Endothelial cell of umbilical vein (primary cell): ENCODE results near the gene FGF12. TPM values are rescaled to one million over a fixed set of nuclear protein-coding genes. Genes with fewer than 3 reads are reported as not detected.

Experiments used
- BruUV-seq: library from RNA; stranded (reverse); fragments of 400-500 nt; replicated peaks from 2 replicates; lab custom pipeline; 2021; lab: Mats Ljungman, UMichigan
- CTCF ChIA-PET: fragments of 300-600, 350-600 bp; sonication (Branson Sonifier 250); formaldehyde crosslinking; loops from one replicate; lab custom pipeline; 2021; ENCODE audit warnings: antibody characterized with exemption, inconsistent platforms; lab: Charles Lee
- POLR2A ChIA-PET: fragments of 300-600, 350-600 bp; sonication (Branson Sonifier 250); formaldehyde crosslinking; loops from one replicate; lab custom pipeline; 2021; ENCODE audit warnings: antibody characterized with exemption, inconsistent platforms; lab: Charles Lee
- DNase-seq: peaks from one replicate; pipeline ENCODE4 v3.0.0-alpha.2; 2011; ENCODE audit warnings: low read depth, low spot score
- FAIRE-seq: peaks from 2 replicates; lab custom pipeline; 2011; peaks lifted over from hg19 to GRCh38; lab: Jason Lieb, UNC
- H2AFZ ChIP-seq: 2 replicates; pipeline ENCODE4 v1.6.0; 2012; ENCODE audit warnings: low read depth, low read length, control low read depth, inconsistent platforms
- H3K27ac ChIP-seq: 2 replicates; pipeline ENCODE4 v1.5.1; 2011; ENCODE audit warnings: low read depth, mild to moderate bottlenecking, control low read depth, low read length, moderate library complexity; ENCODE audit not compliant: insufficient read depth
- H3K27me3 ChIP-seq, 2 experiments: 2 replicates each; pipeline versions ENCODE4 v1.6.0 to v1.6.1; 2011; ENCODE audit warnings: low read length in 2 of 2, mixed read lengths in 1 of 2; ENCODE audit not compliant: control insufficient read depth in 2 of 2, insufficient read depth in 2 of 2
- H3K36me3 ChIP-seq, 2 experiments: 2 replicates in 1 of 2; 3 replicates in 1 of 2; pipeline ENCODE4 v1.5.1; 2011; ENCODE audit warnings: low read length in 2 of 2, mild to moderate bottlenecking in 1 of 2, moderate library complexity in 1 of 2; ENCODE audit not compliant: control insufficient read depth in 2 of 2, insufficient read depth in 2 of 2; ENCODE audit errors: extremely low read depth in 1 of 2
- H3K4me1 ChIP-seq: 3 replicates; pipeline ENCODE4 v1.5.1; 2011; ENCODE audit warnings: mild to moderate bottlenecking, low read length; ENCODE audit not compliant: control insufficient read depth, insufficient read depth; ENCODE audit errors: extremely low read depth
- H3K4me2 ChIP-seq: 2 replicates; pipeline ENCODE4 v1.6.1; 2011; ENCODE audit warnings: low read length, control low read depth, mixed read lengths; ENCODE audit not compliant: insufficient read depth
- H3K4me3 ChIP-seq, 3 experiments: fragments of 200-600 bp in 1 of 3; sonication (generic), shearing (Covaris generic) in 1 of 3; replicated peaks in 1 of 3; 2 replicates each; pipeline ENCODE4 v1.5.1; 2011 to 2016; ENCODE audit warnings: control low read depth in 3 of 3, low read length in 3 of 3, mild to moderate bottlenecking in 2 of 3, inconsistent platforms in 1 of 3, low read depth in 1 of 3, moderate library complexity in 1 of 3; ENCODE audit not compliant: insufficient read depth in 1 of 3
- H3K79me2 ChIP-seq: 2 replicates; pipeline ENCODE4 v1.6.0; 2012; ENCODE audit warnings: low read length, inconsistent platforms; ENCODE audit not compliant: control insufficient read depth, insufficient read depth
- H3K9ac ChIP-seq: replicated peaks from 2 replicates; pipeline ENCODE3; 2011; ENCODE audit warnings: low read length, control low read depth; ENCODE audit not compliant: insufficient read depth; ENCODE audit errors: extremely low read depth
- H3K9me1 ChIP-seq: replicated peaks from 3 replicates; pipeline ENCODE4 v1.6.0; 2011; ENCODE audit warnings: mild to moderate bottlenecking, low read length; ENCODE audit not compliant: control insufficient read depth, insufficient read depth; ENCODE audit errors: extremely low read depth
- H3K9me3 ChIP-seq: replicated peaks from 2 replicates; pipeline ENCODE4 v1.5.1; 2012; ENCODE audit warnings: low read length, inconsistent platforms; ENCODE audit not compliant: control insufficient read depth, insufficient read depth
- H4K20me1 ChIP-seq: replicated peaks from 2 replicates; pipeline ENCODE3; 2011; ENCODE audit warnings: mild to moderate bottlenecking, low read length; ENCODE audit not compliant: control insufficient read depth, insufficient read depth; ENCODE audit errors: extremely low read depth
- EZH2 ChIP-seq: IDR thresholded peaks from 2 replicates; pipeline ENCODE4 v1.6.1; 2012; ENCODE audit warnings: borderline replicate concordance, low read depth, mild to moderate bottlenecking, moderate library complexity, low read length, inconsistent platforms; ENCODE audit not compliant: severe bottlenecking
- FOS ChIP-seq: IDR thresholded peaks from 2 replicates; pipeline ENCODE4 v1.6.1; 2011; ENCODE audit warnings: mild to moderate bottlenecking, low read length, moderate library complexity, borderline replicate concordance; ENCODE audit not compliant: insufficient read depth
- POLR2AphosphoS5 ChIP-seq: IDR thresholded peaks from 2 replicates; pipeline ENCODE4 v1.6.1; 2012; ENCODE audit warnings: low read depth, mild to moderate bottlenecking, control low read depth, low read length, moderate library complexity; ENCODE audit not compliant: insufficient read depth
- dilution Hi-C: fragments of 300-500 bp; cut with MboI; formaldehyde crosslinking; loops from one replicate; pipeline ENCODE4 v1.15.0; 2019; ENCODE audit warnings: low sequenced_read_pairs; ENCODE audit not compliant: extremely low pct_ligation_motif_present
- intact Hi-C: fragments of 100-400 bp; cut with micrococcal nuclease; formaldehyde crosslinking; loops from one replicate; pipeline ENCODE4 v1.10.0; 2022
- polyA plus RNA-seq, 4 experiments: library from polyadenylated mRNA; depleted of rRNA in 3 of 4; stranded (reverse) in 3 of 4; unstranded in 1 of 4; fragments of >200 nt; gene quantifications; 2 replicates each; pipeline versions ENCODE4 v1.2.1 to v1.2.3, GENCODE V29; 2011 to 2012; ENCODE audit warnings: missing spikeins in 1 of 4
- total RNA-seq: library from RNA; stranded (reverse); gene quantifications from 2 replicates; pipeline ENCODE4 v1.2.3, GENCODE V29; 2021

FGF12 gene
- total and polyA plus RNA-seq, 2 donors (not counting 3 experiments of a cell fraction or from before 2014, with no cell fraction given), result 0.72 to 2.5 TPM

- no peaks in the 10 kb centered on the region for H3K9me3 ChIP-seq
- FAIRE-seq, result no peak
- no peaks in the 10 kb centered on the region for H3K4me1 ChIP-seq
- H3K4me2 ChIP-seq, result no peak overlapping the region
- no peaks in the 10 kb centered on the region for H4K20me1 ChIP-seq
- no peak overlapping the region for H2AFZ ChIP-seq
- no peaks in the 10 kb centered on the region for H3K79me2 ChIP-seq
- H3K27me3 ChIP-seq, result peaks cover 5 to 10% of the 10 kb centered on the region in 2 experiments
- no peak overlapping the region for H3K4me3 ChIP-seq
- no TSS peak for BruUV-seq
- H3K27ac ChIP-seq, result no peak overlapping the region
- ChIA-PET POLR2A (no interaction called here), CTCF (no interaction called here)
- no peaks in the 10 kb centered on the region for H3K36me3 ChIP-seq
- dilution Hi-C loops (no loop called here), intact Hi-C loops (loop anchor here (5.0 kb wide), 1 partner anchor 344 kb away; the partner anchor contains the start of gene MB21D2)
- DNase-seq, result no peak
- no peak overlapping the region for H3K9ac ChIP-seq
- no peaks in the 10 kb centered on the region for H3K9me1 ChIP-seq
- TF ChIP-seq POLR2AphosphoS5, result no peak
Observed at GRCh38 chr3:192573240-192573639, 154.1 kb downstream of the FGF12 start.

GRCh38 chr3:192570821-192571791 lies 156.2 kb downstream of the FGF12 start:
- ChIA-PET POLR2A (interaction anchor here (0.6 kb wide), 1 partner anchor 36 kb away, joined by 3 read pairs; no protein-coding TSS in a partner anchor), CTCF (interaction anchor here (0.8 to 2.0 kb wide), 7 partner anchors 40 to 1002 kb away, joined by 3 to 5 read pairs (median 3); no protein-coding TSS in a partner anchor)
- intact Hi-C loops (loop anchor here (1.0 to 5.0 kb wide), 2 partner anchors 346 to 1001 kb away; partner anchors contain the start of gene MB21D2), dilution Hi-C loops (no loop called here)
- no TSS peak for BruUV-seq
- Histone ChIP-seq H2AFZ (peak overlapping the region; percentile 91), H3K36me3 (no peaks in the 10 kb centered on the region), H4K20me1 (no peaks in the 10 kb centered on the region), H3K4me2 (peak overlapping the region; percentile 72), H3K27ac (no peak overlapping the region), H3K9me1 (no peaks in the 10 kb centered on the region), H3K4me3 (peak overlapping the region; percentile 35 to 56 (median 44)), H3K9ac (no peak overlapping the region), H3K27me3 (peaks cover 6 to 10% of the 10 kb centered on the region in 2 experiments), H3K9me3 (no peaks in the 10 kb centered on the region), H3K4me1 (no peaks in the 10 kb centered on the region), H3K79me2 (no peaks in the 10 kb centered on the region)
- TF ChIP-seq EZH2 (no peak), FOS (peak; percentile 38)
- FAIRE-seq (peak; percentile 96), DNase-seq (peak; percentile 72)
